GM23248 (cell line): ENCODE measurements around the gene P4HTM. TPM values are rescaled to one million over a fixed set of nuclear protein-coding genes. Genes with fewer than 3 reads are reported as not detected.
A peak's percentile ranks its signal among the peaks of the same experiment; 100 is the strongest.

Experiments
- DNase-seq: peaks from one replicate; pipeline ENCODE4 v3.0.0-alpha.2; 2015
- H2AFZ ChIP-seq: fragments of 200-600 bp; sonication (generic); 2 replicates; pipeline ENCODE4 v1.6.1; 2016; ENCODE audit warnings: antibody characterized with exemption
- H3F3A ChIP-seq: fragments of 200-600 bp; sonication (generic); 2 replicates; pipeline ENCODE4 v1.6.1; 2016; ENCODE audit warnings: mild to moderate bottlenecking, antibody characterized with exemption, mixed run types; ENCODE audit not compliant: insufficient read depth
- H3K27ac ChIP-seq: fragments of 200-600 bp; sonication (generic); 2 replicates; pipeline ENCODE4 v1.5.1; 2016; ENCODE audit warnings: mild to moderate bottlenecking
- H3K27me3 ChIP-seq: fragments of 200-600 bp; sonication (generic); replicated peaks from 2 replicates; pipeline ENCODE4 v1.6.1; 2016; ENCODE audit warnings: mild to moderate bottlenecking; ENCODE audit not compliant: insufficient read depth
- H3K36me3 ChIP-seq: fragments of 200-600 bp; sonication (generic); 2 replicates; pipeline ENCODE4 v1.6.1; 2016; ENCODE audit warnings: low read depth, mild to moderate bottlenecking
- H3K4me1 ChIP-seq: fragments of 200-600 bp; sonication (generic); 2 replicates; pipeline ENCODE4 v1.6.1; 2016; ENCODE audit warnings: mild to moderate bottlenecking; ENCODE audit not compliant: insufficient read depth
- H3K4me2 ChIP-seq: fragments of 200-600 bp; sonication (generic); one replicate; pipeline ENCODE4 v1.6.1; 2016; ENCODE audit warnings: mild to moderate bottlenecking; ENCODE audit not compliant: unreplicated experiment
- H3K4me3 ChIP-seq: fragments of 200-600 bp; sonication (generic); 2 replicates; pipeline ENCODE4 v1.5.1; 2016; ENCODE audit warnings: mild to moderate bottlenecking
- H3K79me2 ChIP-seq: fragments of 200-600 bp; sonication (generic); 2 replicates; pipeline ENCODE4 v1.6.1; 2016; ENCODE audit warnings: mild to moderate bottlenecking; ENCODE audit not compliant: insufficient read depth
- H3K9ac ChIP-seq: fragments of 200-600 bp; sonication (generic); 2 replicates; pipeline ENCODE4 v1.6.1; 2016; ENCODE audit warnings: mild to moderate bottlenecking
- H3K9me2 ChIP-seq: fragments of 200-600 bp; sonication (generic); 2 replicates; pipeline ENCODE4 v1.6.1; 2016; ENCODE audit warnings: mixed run types, mild to moderate bottlenecking, moderate library complexity; ENCODE audit not compliant: insufficient read depth
- H3K9me3 ChIP-seq: fragments of 200-600 bp; sonication (generic); one replicate; pipeline ENCODE4 v1.6.1; 2017; ENCODE audit warnings: low read depth
- H4K20me1 ChIP-seq: fragments of 200-600 bp; sonication (generic); 2 replicates; pipeline ENCODE4 v1.6.0; 2016; ENCODE audit not compliant: insufficient read depth
- EZH2 ChIP-seq: fragments of 200-600 bp; sonication (generic); IDR thresholded peaks from 2 replicates; pipeline ENCODE4 v1.6.1; 2018; ENCODE audit warnings: antibody characterized with exemption, mild to moderate bottlenecking; ENCODE audit not compliant: insufficient read depth, poor library complexity, severe bottlenecking
- EZH2phosphoT487 ChIP-seq: fragments of 200-600 bp; sonication (generic); IDR thresholded peaks from 2 replicates; pipeline ENCODE4 v1.6.1; 2018; ENCODE audit warnings: antibody characterized with exemption, moderate library complexity, mild to moderate bottlenecking, low read depth; ENCODE audit not compliant: insufficient read depth
- WGBS, 2 experiments: methylation state at CpG; one replicate each; pipeline ENCODE4 v1.1.6; 2015 to 2017; ENCODE audit warnings: low lambda C conversion rate in 2 of 2, low coverage in 1 of 2; ENCODE audit errors: missing lambda C conversion rate in 2 of 2; 5-methylcytosine and 5-hydroxymethylcytosine counted together
- in situ Hi-C: fragments of 300-500 bp; cut with MboI; formaldehyde crosslinking; loops from 2 replicates; pipeline ENCODE4 v1.15.0; 2020
- polyA plus RNA-seq: library from polyadenylated mRNA; unstranded; fragments of >200 nt; fragmentation: Nextera tagmentation; extraction: Ambion mirVana; gene quantifications from 2 replicates; pipeline ENCODE4 v1.2.1, GENCODE V29; 2016
- total RNA-seq: library from RNA; depleted of rRNA; stranded (reverse); fragments of >200 nt; shearing (Covaris generic); gene quantifications from 2 replicates; pipeline ENCODE4 v1.2.3, GENCODE V29; 2014

The P4HTM gene
- total and polyA plus RNA-seq, 2 experiments from 2014 or later, result 29.7 to 53.6 TPM

GRCh38 chr3:49013113-49013737, 23.2 kb downstream of the P4HTM start:
- no peak overlapping the region for H3K4me2 ChIP-seq
- H3K9me2 ChIP-seq, result no peaks in the 10 kb centered on the region
- 0 out of 2 replicates have a peak, but pooled peaks cover 3% of the 10 kb centered on the region for H3K4me1 ChIP-seq
- no peaks in the 10 kb centered on the region for H3K9me3 ChIP-seq
- peaks cover 11% of the 10 kb centered on the region; the same call in 1 of the 2 replicates for H3K36me3 ChIP-seq
- no peak overlapping the region for H3K9ac ChIP-seq
- H3K27me3 ChIP-seq, result no peaks in the 10 kb centered on the region
- no peaks in the 10 kb centered on the region for H4K20me1 ChIP-seq
- in situ Hi-C loops, result no loop called here
- H3F3A ChIP-seq, result peaks cover 13% of the 10 kb centered on the region
- no peak overlapping the region for H2AFZ ChIP-seq
- no peak overlapping the region for H3K4me3 ChIP-seq
- 75 to 79% methylated on average over 19 of the region's 19 CpGs for WGBS, 2 experiments
- TF ChIP-seq EZH2phosphoT487, result no peak
- no peak for TF ChIP-seq EZH2
- no peak overlapping the region for H3K27ac ChIP-seq
- H3K79me2 ChIP-seq, result peaks cover 73% of the 10 kb centered on the region
- DNase-seq, result no peak

- WGBS, 2 experiments, result 86 to 88% methylated on average over 24 of the region's 24 CpGs
- H3K4me1 ChIP-seq, result no peaks in the 10 kb centered on the region
- H3K27me3 ChIP-seq, result no peaks in the 10 kb centered on the region
- H3K36me3 ChIP-seq, result peaks cover 11% of the 10 kb centered on the region; the same call in 1 of the 2 replicates
- H2AFZ ChIP-seq, result no peak overlapping the region
- no peak overlapping the region for H3K4me3 ChIP-seq
- H3K4me2 ChIP-seq, result no peak overlapping the region
- no peak overlapping the region for H3K27ac ChIP-seq
- peak; percentile 63 for DNase-seq
- no peak overlapping the region for H3K9ac ChIP-seq
- in situ Hi-C loops, result no loop called here
- H4K20me1 ChIP-seq, result no peaks in the 10 kb centered on the region
- no peaks in the 10 kb centered on the region for H3K9me2 ChIP-seq
- TF ChIP-seq EZH2 (no peak), EZH2phosphoT487 (no peak)
- peaks cover 68% of the 10 kb centered on the region for H3K79me2 ChIP-seq
- no peaks in the 10 kb centered on the region for H3K9me3 ChIP-seq
- peaks cover 11% of the 10 kb centered on the region for H3F3A ChIP-seq
These were observed 24.0 kb downstream of the P4HTM start for GRCh38 chr3:49013738-49014660.

- Histone ChIP-seq H3K4me1 (no peaks in the 10 kb centered on the region), H4K20me1 (no peaks in the 10 kb centered on the region), H2AFZ (no peak overlapping the region), H3K9ac (no peak overlapping the region), H3K9me3 (no peaks in the 10 kb centered on the region), H3K27ac (no peak overlapping the region), H3K36me3 (peaks cover 11% of the 10 kb centered on the region; the same call in 1 of the 2 replicates), H3K4me2 (no peak overlapping the region), H3F3A (peaks cover 18% of the 10 kb centered on the region), H3K27me3 (no peaks in the 10 kb centered on the region), H3K9me2 (no peaks in the 10 kb centered on the region), H3K4me3 (no peak overlapping the region), H3K79me2 (peaks cover 68% of the 10 kb centered on the region)
- no peak for DNase-seq
- 77 to 79% methylated on average over 8 of the region's 8 CpGs for WGBS, 2 experiments
- in situ Hi-C loops, result no loop called here
- TF ChIP-seq EZH2phosphoT487 (no peak), EZH2 (no peak)
These were observed 25.0 kb downstream of the P4HTM start for GRCh38 chr3:49015072-49015471.

GRCh38 chr3:49015765-49016164, 25.7 kb downstream of the P4HTM start:
- Histone ChIP-seq H3K9ac (no peak overlapping the region), H3K4me2 (no peak overlapping the region), H3K79me2 (peaks cover 68% of the 10 kb centered on the region), H3K4me1 (no peaks in the 10 kb centered on the region), H4K20me1 (no peaks in the 10 kb centered on the region), H3K9me3 (no peaks in the 10 kb centered on the region), H3K9me2 (no peaks in the 10 kb centered on the region), H3K27ac (no peak overlapping the region), H3F3A (peaks cover 18% of the 10 kb centered on the region), H3K4me3 (no peak overlapping the region), H3K36me3 (peaks cover 11% of the 10 kb centered on the region; the same call in 1 of the 2 replicates), H2AFZ (no peak overlapping the region), H3K27me3 (no peaks in the 10 kb centered on the region)
- peak; percentile 30 for DNase-seq
- in situ Hi-C loops, result no loop called here
- no peak for TF ChIP-seq EZH2phosphoT487
- TF ChIP-seq EZH2, result no peak
- WGBS, 2 experiments, result 57 to 58% methylated on average over 6 of the region's 6 CpGs
